Fibroblast of lung (primary cell): ENCODE results near the gene ASH1L. TPM values are rescaled to one million over a fixed set of nuclear protein-coding genes. Genes with fewer than 3 reads are reported as not detected.
A peak's percentile ranks its signal among the peaks of the same experiment; 100 is the strongest.

Experiments used
- DNase-seq, 2 donors: peaks; one replicate each; pipeline versions ENCODE4 v3.0.0 to v3.0.0-alpha.2; 2010; ENCODE audit warnings: low read depth in 2 of 2
- H2AFZ ChIP-seq: 2 replicates; pipeline ENCODE4 v1.5.1; 2012; ENCODE audit warnings: low read length, control low read depth, inconsistent platforms
- H3K27ac ChIP-seq: 2 replicates; pipeline ENCODE4 v1.5.1; 2011; ENCODE audit warnings: low read length, control low read depth; ENCODE audit not compliant: insufficient read depth
- H3K27me3 ChIP-seq: 2 replicates; pipeline ENCODE4 v1.5.1; 2011; ENCODE audit warnings: mild to moderate bottlenecking, low read length; ENCODE audit not compliant: control insufficient read depth, insufficient read depth
- H3K36me3 ChIP-seq: 2 replicates; pipeline ENCODE4 v1.5.1; 2011; ENCODE audit warnings: low read length; ENCODE audit not compliant: control insufficient read depth, insufficient read depth
- H3K4me1 ChIP-seq: 2 replicates; pipeline ENCODE4 v1.5.1; 2011; ENCODE audit warnings: low read length; ENCODE audit not compliant: control insufficient read depth, insufficient read depth; ENCODE audit errors: extremely low read depth
- H3K4me2 ChIP-seq: 2 replicates; pipeline ENCODE4 v1.5.1; 2011; ENCODE audit warnings: low read length, control low read depth; ENCODE audit not compliant: insufficient read depth; ENCODE audit errors: extremely low read depth
- H3K4me3 ChIP-seq, 4 experiments: fragments of 200-600 bp in 1 of 4; sonication (generic) in 1 of 4; replicated peaks in 1 of 4; 2 replicates each; pipeline ENCODE4 v1.5.1; 2011 to 2016; ENCODE audit warnings: low read length in 4 of 4, low read depth in 3 of 4, mild to moderate bottlenecking in 3 of 4, control low read depth in 2 of 4, inconsistent platforms in 1 of 4, mixed read lengths in 1 of 4; ENCODE audit not compliant: insufficient read depth in 1 of 4; ENCODE audit errors: control extremely low read depth in 1 of 4
- H3K79me2 ChIP-seq: 2 replicates; pipeline ENCODE4 v1.5.1; 2012; ENCODE audit warnings: mild to moderate bottlenecking, low read length, inconsistent platforms; ENCODE audit not compliant: control insufficient read depth, insufficient read depth
- H3K9ac ChIP-seq: 2 replicates; pipeline ENCODE4 v1.5.1; 2011; ENCODE audit warnings: mild to moderate bottlenecking, low read length, control low read depth; ENCODE audit not compliant: insufficient read depth
- H3K9me3 ChIP-seq: 2 replicates; pipeline ENCODE4 v1.5.1; 2012; ENCODE audit warnings: low read depth, low read length; ENCODE audit not compliant: control insufficient read depth, insufficient read depth
- H4K20me1 ChIP-seq: 2 replicates; pipeline ENCODE4 v1.5.1; 2011; ENCODE audit warnings: low read length; ENCODE audit not compliant: control insufficient read depth, insufficient read depth; ENCODE audit errors: extremely low read depth
- EZH2 ChIP-seq: IDR thresholded peaks from 2 replicates; pipeline ENCODE4 v1.5.1; 2012; ENCODE audit warnings: low read length, control low read depth, mild to moderate bottlenecking; ENCODE audit errors: missing control alignments
- polyA plus RNA-seq, 2 donors: library from polyadenylated mRNA; depleted of rRNA in 1 of 2; stranded (reverse) in 1 of 2; unstranded in 1 of 2; fragments of >200 nt; gene quantifications; 2 replicates each; pipeline ENCODE4 v1.2.1, GENCODE V29; 2011 to 2012; ENCODE audit warnings: missing spikeins in 1 of 2
- total RNA-seq: library from RNA; depleted of rRNA; stranded (reverse); fragments of >200 nt; gene quantifications from 2 replicates; pipeline ENCODE4 v1.2.1, GENCODE V29; 2014
- TF ChIP-seq, protein P1 (sequence below), 2 donors: IDR thresholded peaks in 1 of 2; conservative IDR thresholded peaks in 1 of 2; 1 replicate in 1 of 2; 2 replicates in 1 of 2; pipeline ENCODE4 v1.5.1; 2011 to 2012; ENCODE audit warnings: low read length in 2 of 2, control low read depth in 1 of 2, inconsistent platforms in 1 of 2, low read depth in 1 of 2, mild to moderate bottlenecking in 1 of 2

ASH1L gene
- total and polyA plus RNA-seq, 2 donors (not counting 1 experiment from before 2014, with no cell fraction given): 19.4 to 35.7 TPM

- Histone ChIP-seq H3K4me2 (no peak overlapping the region), H3K4me1 (no peaks in the 10 kb centered on the region), H3K27ac (no peak overlapping the region), H3K27me3 (no peaks in the 10 kb centered on the region), H2AFZ (no peak overlapping the region), H3K9me3 (no peaks in the 10 kb centered on the region), H3K79me2 (no peaks in the 10 kb centered on the region), H3K9ac (no peak overlapping the region), H3K4me3 (no peak overlapping the region), H4K20me1 (no peaks in the 10 kb centered on the region), H3K36me3 (no peaks in the 10 kb centered on the region)
- TF ChIP-seq, protein P1, sequence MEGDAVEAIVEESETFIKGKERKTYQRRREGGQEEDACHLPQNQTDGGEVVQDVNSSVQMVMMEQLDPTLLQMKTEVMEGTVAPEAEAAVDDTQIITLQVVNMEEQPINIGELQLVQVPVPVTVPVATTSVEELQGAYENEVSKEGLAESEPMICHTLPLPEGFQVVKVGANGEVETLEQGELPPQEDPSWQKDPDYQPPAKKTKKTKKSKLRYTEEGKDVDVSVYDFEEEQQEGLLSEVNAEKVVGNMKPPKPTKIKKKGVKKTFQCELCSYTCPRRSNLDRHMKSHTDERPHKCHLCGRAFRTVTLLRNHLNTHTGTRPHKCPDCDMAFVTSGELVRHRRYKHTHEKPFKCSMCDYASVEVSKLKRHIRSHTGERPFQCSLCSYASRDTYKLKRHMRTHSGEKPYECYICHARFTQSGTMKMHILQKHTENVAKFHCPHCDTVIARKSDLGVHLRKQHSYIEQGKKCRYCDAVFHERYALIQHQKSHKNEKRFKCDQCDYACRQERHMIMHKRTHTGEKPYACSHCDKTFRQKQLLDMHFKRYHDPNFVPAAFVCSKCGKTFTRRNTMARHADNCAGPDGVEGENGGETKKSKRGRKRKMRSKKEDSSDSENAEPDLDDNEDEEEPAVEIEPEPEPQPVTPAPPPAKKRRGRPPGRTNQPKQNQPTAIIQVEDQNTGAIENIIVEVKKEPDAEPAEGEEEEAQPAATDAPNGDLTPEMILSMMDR (conservative IDR thresholded peaks at IDR 0.05 in 1 of 2, IDR thresholded peaks at IDR 0.05 in 1 of 2; ENCODE audit: low read depth in 1 of 2, low read length in 2 of 2): no peak
- no peak for TF ChIP-seq EZH2
- DNase-seq: peak; percentile 17 to 45
Measured at GRCh38 chr1:155481741-155482241, 80.8 kb downstream of the ASH1L start.

GRCh38 chr1:155479205-155479604 is 83.4 kb downstream of the ASH1L start:
- DNase-seq: peak; percentile 34 to 79
- Histone ChIP-seq H3K27ac (no peak overlapping the region), H3K9me3 (no peaks in the 10 kb centered on the region), H3K79me2 (peaks cover 1% of the 10 kb centered on the region), H3K9ac (no peak overlapping the region), H3K36me3 (no peaks in the 10 kb centered on the region), H3K27me3 (no peaks in the 10 kb centered on the region), H2AFZ (no peak overlapping the region), H3K4me2 (no peak overlapping the region), H4K20me1 (no peaks in the 10 kb centered on the region), H3K4me1 (no peaks in the 10 kb centered on the region), H3K4me3 (no peak overlapping the region)
- TF ChIP-seq, protein P1 (conservative IDR thresholded peaks at IDR 0.05 in 1 of 2, IDR thresholded peaks at IDR 0.05 in 1 of 2; ENCODE audit: low read depth in 1 of 2, low read length in 2 of 2): no peak
- TF ChIP-seq EZH2: no peak

GRCh38 chr1:155478270-155478852 is 84.2 kb downstream of the ASH1L start:
- Histone ChIP-seq H2AFZ (no peak overlapping the region), H3K27ac (no peak overlapping the region), H3K4me3 (no peak overlapping the region), H3K9me3 (no peaks in the 10 kb centered on the region), H3K4me1 (no peaks in the 10 kb centered on the region), H3K4me2 (no peak overlapping the region), H3K36me3 (no peaks in the 10 kb centered on the region), H3K79me2 (peaks cover 1% of the 10 kb centered on the region), H4K20me1 (no peaks in the 10 kb centered on the region), H3K9ac (no peak overlapping the region), H3K27me3 (no peaks in the 10 kb centered on the region)
- TF ChIP-seq EZH2: no peak
- TF ChIP-seq, protein P1 (conservative IDR thresholded peaks at IDR 0.05 in 1 of 2, IDR thresholded peaks at IDR 0.05 in 1 of 2; ENCODE audit: low read depth in 1 of 2, low read length in 2 of 2): no peak
- DNase-seq: no peak
